OCI-LY7 (cell line): ENCODE measurements around the gene CNPY1.

Experiments
- CTCF ChIP-seq: fragments of 200-600 bp; sonication (generic); conservative IDR thresholded peaks from 2 replicates; pipeline ENCODE4 v1.5.1; 2014; ENCODE audit warnings: mild to moderate bottlenecking, antibody characterized with exemption, low read length, moderate library complexity, mixed read lengths
- EZH2phosphoT487 ChIP-seq: fragments of 200-600 bp; sonication (generic); IDR thresholded peaks from 2 replicates; pipeline ENCODE4 v1.6.1; 2018; ENCODE audit warnings: low read depth, borderline replicate concordance, mild to moderate bottlenecking, mixed run types, antibody characterized with exemption, low read length, moderate library complexity, mixed read lengths

- no peak for TF ChIP-seq CTCF
- TF ChIP-seq EZH2phosphoT487, result no peak
Measured at GRCh38 chr7:155580367-155580766, 34.0 kb upstream of the CNPY1 start.
